ENCODE data around the gene VCPKMT. TPM values are rescaled to one million over a fixed set of nuclear protein-coding genes. Genes with fewer than 3 reads are reported as not detected.
A peak's percentile ranks its signal among the peaks of the same experiment; 100 is the strongest.

Gene VCPKMT
- total RNA-seq, 3 donors from 2014 or later (not counting 1 experiment from before 2014, with no cell fraction given): 19.4 to 23.9 (median 21.8) TPM

- WGBS (ENCODE audit: insufficient coverage): 100% methylated on average over 1 of the region's 2 CpGs
- TF ChIP-seq CTCF (IDR thresholded peaks at IDR 0.05): no peak
- Histone ChIP-seq H3K4me1 (ENCODE audit: control insufficient read depth, insufficient read depth, low read length) (peaks cover 5% of the 10 kb centered on the region), H3K9me3 (ENCODE audit: control insufficient read depth, insufficient read depth, low read length) (no peaks in the 10 kb centered on the region), H3K27me3 (ENCODE audit: control insufficient read depth, insufficient read depth, low read length) (no peaks in the 10 kb centered on the region), H3K36me3 (ENCODE audit: control insufficient read depth, insufficient read depth, low read length) (peaks cover 46% of the 10 kb centered on the region), H3K4me3 (ENCODE audit: low read length) (no peak overlapping the region), H3K27ac (ENCODE audit: low read length) (no peak overlapping the region)
- ATAC-seq (no peak), DNase-seq (no peak)
- Mint-ChIP-seq H3K9me3 (no peaks in the 10 kb centered on the region), H3K4me3 (no peak overlapping the region), H3K27ac (peak overlapping the region in 1 of 2 donors; percentile 38), H3K36me3 (peaks cover 5% of the 10 kb centered on the region), H3K4me1 (peaks cover 7% of the 10 kb centered on the region in 2 donors), H3K27me3 (ENCODE audit: low read depth in 2 of 2) (no peaks in the 10 kb centered on the region)
- intact Hi-C loops (cut with micrococcal nuclease): no loop called here
These were observed 8.5 kb downstream of the VCPKMT start for GRCh38 chr14:50107850-50108249.

- no peak for TF ChIP-seq CTCF (IDR thresholded peaks at IDR 0.05)
- intact Hi-C loops (cut with micrococcal nuclease): no loop called here
- H3K27ac ChIP-seq (ENCODE audit: low read length): no peak overlapping the region
- WGBS (ENCODE audit: insufficient coverage): 93% methylated on average over 4 of the region's 4 CpGs
- no peaks in the 10 kb centered on the region for H3K27me3 ChIP-seq (ENCODE audit: control insufficient read depth, insufficient read depth, low read length)
- H3K27me3 Mint-ChIP-seq (ENCODE audit: low read depth in 2 of 2): no peaks in the 10 kb centered on the region
- peaks cover 34% of the 10 kb centered on the region for H3K36me3 ChIP-seq (ENCODE audit: control insufficient read depth, insufficient read depth, low read length)
- peaks cover 3% of the 10 kb centered on the region for H3K36me3 Mint-ChIP-seq
- H3K9me3 ChIP-seq (ENCODE audit: control insufficient read depth, insufficient read depth, low read length): no peaks in the 10 kb centered on the region
- peak overlapping the region; percentile 43 to 80 for H3K27ac Mint-ChIP-seq
- H3K4me3 ChIP-seq (ENCODE audit: low read length): no peak overlapping the region
- peaks cover 5% of the 10 kb centered on the region for H3K4me1 ChIP-seq (ENCODE audit: control insufficient read depth, insufficient read depth, low read length)
- peaks cover 7% of the 10 kb centered on the region in 2 donors for H3K4me1 Mint-ChIP-seq
- DNase-seq: no peak
- no peak for ATAC-seq
- no peak overlapping the region for H3K4me3 Mint-ChIP-seq
- no peaks in the 10 kb centered on the region for H3K9me3 Mint-ChIP-seq
These were observed 10.2 kb downstream of the VCPKMT start for GRCh38 chr14:50106178-50106577.

GRCh38 chr14:50103558-50103957, 12.8 kb downstream of the VCPKMT start:
- no peak for DNase-seq
- H3K36me3 ChIP-seq (ENCODE audit: control insufficient read depth, insufficient read depth, low read length): peaks cover 14% of the 10 kb centered on the region
- no peaks in the 10 kb centered on the region for H3K9me3 ChIP-seq (ENCODE audit: control insufficient read depth, insufficient read depth, low read length)
- no peak overlapping the region for H3K27ac ChIP-seq (ENCODE audit: low read length)
- H3K27me3 Mint-ChIP-seq (ENCODE audit: low read depth in 2 of 2): no peaks in the 10 kb centered on the region
- intact Hi-C loops (cut with micrococcal nuclease): no loop called here
- WGBS (ENCODE audit: insufficient coverage): 91% methylated on average over 5 of the region's 6 CpGs
- no peaks in the 10 kb centered on the region for H3K36me3 Mint-ChIP-seq
- peak overlapping the region; percentile 70 for H3K4me3 Mint-ChIP-seq
- H3K27ac Mint-ChIP-seq: peak overlapping the region; percentile 82 to 91
- H3K4me3 ChIP-seq (ENCODE audit: low read length): no peak overlapping the region
- ATAC-seq: no peak
- TF ChIP-seq CTCF (IDR thresholded peaks at IDR 0.05): no peak
- peaks cover 5% of the 10 kb centered on the region for H3K4me1 ChIP-seq (ENCODE audit: control insufficient read depth, insufficient read depth, low read length)
- no peaks in the 10 kb centered on the region for H3K27me3 ChIP-seq (ENCODE audit: control insufficient read depth, insufficient read depth, low read length)
- H3K4me1 Mint-ChIP-seq: peaks cover 15% of the 10 kb centered on the region in 2 donors
- H3K9me3 Mint-ChIP-seq: no peaks in the 10 kb centered on the region

GRCh38 chr14:50101417-50101816, 15.0 kb downstream of the VCPKMT start:
- Histone ChIP-seq H3K36me3 (ENCODE audit: control insufficient read depth, insufficient read depth, low read length) (peaks cover 3% of the 10 kb centered on the region), H3K4me1 (ENCODE audit: control insufficient read depth, insufficient read depth, low read length) (peaks cover 9% of the 10 kb centered on the region), H3K27me3 (ENCODE audit: control insufficient read depth, insufficient read depth, low read length) (no peaks in the 10 kb centered on the region), H3K4me3 (ENCODE audit: low read length) (no peak overlapping the region), H3K27ac (ENCODE audit: low read length) (no peak overlapping the region), H3K9me3 (ENCODE audit: control insufficient read depth, insufficient read depth, low read length) (no peaks in the 10 kb centered on the region)
- intact Hi-C loops (cut with micrococcal nuclease): no loop called here
- Mint-ChIP-seq H3K4me3 (no peak overlapping the region), H3K4me1 (peaks cover 22 to 25% of the 10 kb centered on the region in 2 donors), H3K27me3 (ENCODE audit: low read depth in 2 of 2) (no peaks in the 10 kb centered on the region), H3K9me3 (no peaks in the 10 kb centered on the region), H3K36me3 (no peaks in the 10 kb centered on the region), H3K27ac (no peak overlapping the region)
- no peak for TF ChIP-seq CTCF (IDR thresholded peaks at IDR 0.05)
- 100% methylated on average over 4 of the region's 7 CpGs for WGBS (ENCODE audit: insufficient coverage)
- ATAC-seq (no peak), DNase-seq (no peak)
